Transverse colon (tissue), 4 donors: ENCODE data around the gene ZNF728. TPM values are rescaled to one million over a fixed set of nuclear protein-coding genes. Genes with fewer than 3 reads are reported as not detected.
A peak's percentile ranks its signal among the peaks of the same experiment; 100 is the strongest.

ENCODE experiments used
- DNase-seq: peaks from one replicate; pipeline ENCODE4 v3.0.0-alpha.2; 2019
- H3K27ac ChIP-seq, 4 donors: fragments of 200-600 bp; sonication (generic); 2 replicates each; pipeline ENCODE4 v1.5.1; 2016 to 2018; ENCODE audit warnings: inconsistent platforms in 4 of 4
- H3K27me3 ChIP-seq: fragments of 200-600 bp; sonication (generic); 2 replicates; pipeline ENCODE4 v1.5.1; 2017; ENCODE audit warnings: inconsistent platforms
- H3K36me3 ChIP-seq, 4 donors: fragments of 200-600 bp; sonication (generic); 2 replicates each; pipeline ENCODE4 v1.5.1; 2017 to 2019; ENCODE audit warnings: inconsistent platforms in 4 of 4
- H3K4me1 ChIP-seq, 4 donors: fragments of 200-600 bp; sonication (generic); 2 replicates each; pipeline ENCODE4 v1.5.1; 2017 to 2020; ENCODE audit warnings: inconsistent platforms in 4 of 4
- H3K4me3 ChIP-seq, 4 donors: fragments of 200-600 bp; sonication (generic); 1 replicate in 1 of 4; 2 replicates in 3 of 4; pipeline versions ENCODE4 v1.5.1 to v1.6.1; 2017 to 2019; ENCODE audit warnings: inconsistent platforms in 4 of 4
- H3K9me3 ChIP-seq, 2 donors: fragments of 200-600 bp; sonication (generic); 2 replicates each; pipeline ENCODE4 v1.5.1; 2017 to 2019; ENCODE audit warnings: inconsistent platforms in 2 of 2
- EP300 ChIP-seq: sonication (generic); formaldehyde crosslinking; IDR thresholded peaks from one replicate; pipeline ENCODE4 v1.6.1; 2017; ENCODE audit warnings: antibody characterized with exemption, low read depth
- POLR2A ChIP-seq: fragments of 450-650 bp; IDR thresholded peaks from one replicate; pipeline ENCODE4 v1.6.1; 2016; ENCODE audit warnings: antibody characterized with exemption, mild to moderate bottlenecking, moderate library complexity
- POLR2AphosphoS5 ChIP-seq, 3 donors: sonication (generic); formaldehyde crosslinking; IDR thresholded peaks; one replicate each; pipeline ENCODE4 v1.6.1; 2016; ENCODE audit warnings: antibody characterized with exemption in 3 of 3
- WGBS, 2 donors: methylation state at CpG; one replicate each; pipeline ENCODE4 v1.1.5; 2018; ENCODE audit warnings: low coverage in 1 of 2; 5-methylcytosine and 5-hydroxymethylcytosine counted together
- in situ Hi-C, 4 donors: fragments of 200-750 bp; cut with MboI; loops; one replicate each; pipeline versions ENCODE4 v1.15.0 to v1.15.1; 2017; ENCODE audit warnings: low sequenced_read_pairs in 3 of 4, low pct_ligation_motif_present in 1 of 4, low pct_unique_long_range_greater_than_20kb in 1 of 4
- intact Hi-C: fragments of 100-400 bp; cut with DNase I; formaldehyde crosslinking; loops from one replicate; pipeline ENCODE4 v1.15.1; 2023; ENCODE audit warnings: low total_unique reads
- total RNA-seq, 4 donors: library from RNA; depleted of rRNA; stranded (reverse); fragments of >200 nt; gene quantifications; one replicate each; pipeline ENCODE4 v1.1.0, GENCODE V29; 2016
- TF ChIP-seq, protein P1 (sequence below), 5 experiments: fragments of 200-600 bp in 3 of 5; fragments of 450-650 bp in 2 of 5; sonication (generic) in 3 of 5; IDR thresholded peaks; 1 replicate in 2 of 5; 2 replicates in 3 of 5; pipeline ENCODE4 v1.5.1; 2016 to 2017; ENCODE audit warnings: antibody characterized with exemption in 5 of 5, inconsistent platforms in 3 of 5, mild to moderate bottlenecking in 2 of 5, moderate library complexity in 1 of 5

ZNF728 gene
- under 1 TPM in 1 of 4 donors, not detected in 3; 0.96 TPM for total RNA-seq

DNA sequence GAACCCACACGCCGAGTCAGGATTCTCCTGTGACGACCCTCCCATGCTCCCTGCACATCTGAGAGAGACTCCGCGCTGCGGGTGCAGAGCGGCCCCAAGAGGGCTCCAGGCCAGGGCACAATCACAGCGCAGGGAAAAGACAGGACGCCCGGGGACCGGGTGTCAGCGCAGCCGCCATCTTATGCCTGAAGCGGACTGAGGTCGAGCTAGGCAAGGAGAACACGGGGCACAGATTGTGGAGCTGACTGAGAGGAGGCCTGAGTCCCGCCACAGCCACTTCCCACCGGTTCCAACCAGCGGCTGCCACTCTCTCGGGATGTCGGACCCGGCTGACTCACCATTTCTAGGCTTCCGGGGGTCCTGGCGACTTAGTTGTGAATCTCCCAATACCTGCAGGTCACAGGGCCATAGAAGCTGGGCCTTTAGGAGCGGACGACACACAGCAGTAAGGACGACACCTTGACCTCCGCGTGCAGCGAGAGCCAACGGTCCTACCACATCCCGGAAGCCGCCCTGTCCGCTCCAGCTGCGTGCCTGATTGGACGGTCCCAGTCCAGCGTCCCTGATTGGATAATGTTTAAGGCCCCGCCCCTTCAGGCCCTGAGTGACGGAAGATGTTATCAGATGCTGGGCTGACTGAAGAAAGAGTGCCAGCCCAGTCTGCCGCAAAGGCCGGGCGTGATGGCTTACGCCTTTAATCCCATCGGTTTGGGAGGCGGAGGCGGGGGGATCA lies at the start of gene ZNF728:
Gene ZNF728 (minus strand): TSS at position 487 of the 733 bp plus-strand sequence. CDS start 146 bp downstream, at position 341.
- DNase-seq, result peak; percentile 25
- intact Hi-C loops, result no loop called here
- in situ Hi-C loops, result no loop called here
- Histone ChIP-seq H3K4me3 (peak within 1 kb of the TSS in 3 of 4 donors; percentile 31 to 41 (median 33)), H3K27ac (peak within 1 kb of the TSS in 3 of 4 donors; percentile 29 to 51 (median 43)), H3K27me3 (no peaks in the 10 kb centered on the region), H3K4me1 (no peaks in the 10 kb centered on the region), H3K9me3 (peaks cover 20 to 24% of the 10 kb centered on the region in 2 donors), H3K36me3 (no peaks in the 10 kb centered on the region)
- no peak for TF ChIP-seq POLR2AphosphoS5 (IDR thresholded peaks at IDR 0.05)
- no peak for TF ChIP-seq POLR2A
- TF ChIP-seq, protein P1, sequence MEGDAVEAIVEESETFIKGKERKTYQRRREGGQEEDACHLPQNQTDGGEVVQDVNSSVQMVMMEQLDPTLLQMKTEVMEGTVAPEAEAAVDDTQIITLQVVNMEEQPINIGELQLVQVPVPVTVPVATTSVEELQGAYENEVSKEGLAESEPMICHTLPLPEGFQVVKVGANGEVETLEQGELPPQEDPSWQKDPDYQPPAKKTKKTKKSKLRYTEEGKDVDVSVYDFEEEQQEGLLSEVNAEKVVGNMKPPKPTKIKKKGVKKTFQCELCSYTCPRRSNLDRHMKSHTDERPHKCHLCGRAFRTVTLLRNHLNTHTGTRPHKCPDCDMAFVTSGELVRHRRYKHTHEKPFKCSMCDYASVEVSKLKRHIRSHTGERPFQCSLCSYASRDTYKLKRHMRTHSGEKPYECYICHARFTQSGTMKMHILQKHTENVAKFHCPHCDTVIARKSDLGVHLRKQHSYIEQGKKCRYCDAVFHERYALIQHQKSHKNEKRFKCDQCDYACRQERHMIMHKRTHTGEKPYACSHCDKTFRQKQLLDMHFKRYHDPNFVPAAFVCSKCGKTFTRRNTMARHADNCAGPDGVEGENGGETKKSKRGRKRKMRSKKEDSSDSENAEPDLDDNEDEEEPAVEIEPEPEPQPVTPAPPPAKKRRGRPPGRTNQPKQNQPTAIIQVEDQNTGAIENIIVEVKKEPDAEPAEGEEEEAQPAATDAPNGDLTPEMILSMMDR (IDR thresholded peaks at IDR 0.05), result no peak
- TF ChIP-seq EP300, result no peak
- 30 to 41% methylated on average over 8 to 43 of the region's 46 CpGs for WGBS, 2 donors

DNA sequence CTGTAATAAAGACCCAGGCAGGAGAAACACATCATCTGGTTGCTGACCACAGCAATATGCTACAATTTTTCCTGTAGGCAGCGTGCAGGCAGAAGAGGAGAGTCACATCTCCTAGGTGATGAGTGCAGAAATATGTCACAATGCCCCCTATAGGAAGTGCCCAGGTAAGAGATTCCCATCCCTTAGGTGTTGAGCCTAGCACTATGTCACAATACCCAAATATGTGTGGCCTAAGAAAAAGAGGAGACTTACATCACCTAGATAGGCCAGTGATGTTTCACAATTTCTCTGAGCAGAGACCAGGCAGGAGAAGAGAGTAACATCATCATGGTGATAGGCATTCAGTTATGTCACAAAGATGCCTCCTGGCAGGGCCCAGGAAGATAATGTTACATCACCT lies 49.4 kb upstream of the ZNF728 start:
- Histone ChIP-seq H3K36me3 (no peaks in the 10 kb centered on the region), H3K27me3 (no peaks in the 10 kb centered on the region), H3K9me3 (peaks cover 0 to 6% of the 10 kb centered on the region in 2 donors), H3K4me1 (no peaks in the 10 kb centered on the region), H3K4me3 (no peak overlapping the region), H3K27ac (no peak overlapping the region)
- WGBS, 2 donors, result 73% methylated on average over 1 of the region's 1 CpG; no CpG with 5 or more reads in 1 of the 2 donors
- TF ChIP-seq, protein P1 (IDR thresholded peaks at IDR 0.05), result no peak
- TF ChIP-seq POLR2AphosphoS5 (IDR thresholded peaks at IDR 0.05), result no peak
- no peak for TF ChIP-seq POLR2A
- no peak for TF ChIP-seq EP300
- DNase-seq, result no peak
- in situ Hi-C loops, result no loop called here
- intact Hi-C loops, result no loop called here

- WGBS, 2 donors, result 79 to 82% methylated on average over 4 of the region's 4 CpGs
- no peak for TF ChIP-seq POLR2A
- no peak for TF ChIP-seq POLR2AphosphoS5 (IDR thresholded peaks at IDR 0.05)
- TF ChIP-seq EP300, result no peak
- TF ChIP-seq, protein P1 (IDR thresholded peaks at IDR 0.05), result no peak
- intact Hi-C loops, result no loop called here
Measured at GRCh38 chr19:23049256-23049655, 46.3 kb upstream of the ZNF728 start.

DNA sequence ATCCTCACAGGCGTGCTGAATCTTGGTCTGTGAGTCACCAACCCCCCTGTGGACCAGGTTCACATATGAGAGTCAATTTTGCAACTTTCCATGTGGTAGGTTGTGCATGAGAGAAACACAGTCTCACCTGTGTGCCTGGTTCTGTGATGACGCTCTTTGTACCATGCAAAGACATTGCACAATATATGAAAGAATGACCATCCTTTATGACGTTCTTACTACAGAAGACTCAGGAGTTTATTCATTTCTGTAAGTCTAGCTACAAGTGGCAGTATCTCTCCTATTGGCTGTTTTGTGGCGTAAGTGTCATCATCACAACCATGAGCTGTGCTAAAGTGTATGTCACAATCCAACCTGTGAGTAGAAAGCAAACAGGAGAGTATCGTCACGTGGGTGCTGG lies 43.8 kb upstream of the ZNF728 start:
- no peak overlapping the region for H3K4me3 ChIP-seq
- H3K27ac ChIP-seq, result no peak overlapping the region
- no peaks in the 10 kb centered on the region for H3K36me3 ChIP-seq
- no peak for TF ChIP-seq POLR2A
- TF ChIP-seq POLR2AphosphoS5 (IDR thresholded peaks at IDR 0.05), result no peak
- TF ChIP-seq EP300, result no peak
- TF ChIP-seq, protein P1 (IDR thresholded peaks at IDR 0.05), result no peak
- no peaks in the 10 kb centered on the region for H3K4me1 ChIP-seq
- intact Hi-C loops, result no loop called here
- no peaks in the 10 kb centered on the region for H3K27me3 ChIP-seq
- in situ Hi-C loops, result no loop called here
- no peak for DNase-seq
- H3K9me3 ChIP-seq, result peaks cover 0 to 6% of the 10 kb centered on the region in 2 donors
- 84% methylated on average over 6 of the region's 6 CpGs; no CpG with 5 or more reads in 1 of the 2 donors for WGBS, 2 donors

More at GRCh38 chr19:23049256-23049655, 46.3 kb upstream of the ZNF728 start:
- Histone ChIP-seq H3K4me3 (no peak overlapping the region), H3K36me3 (no peaks in the 10 kb centered on the region), H3K27ac (no peak overlapping the region), H3K27me3 (no peaks in the 10 kb centered on the region), H3K4me1 (no peaks in the 10 kb centered on the region), H3K9me3 (peaks cover 0 to 6% of the 10 kb centered on the region in 2 donors)
- in situ Hi-C loops, result no loop called here
- no peak for DNase-seq
